T-helper 9 cell (primary cell): Measurements from ENCODE around the gene CBARP.
A peak's percentile ranks its signal among the peaks of the same experiment; 100 is the strongest.

Experiments used
- DNase-seq: peaks from one replicate; pipeline ENCODE4 v3.0.0-alpha.2; 2020

The CBARP gene

DNA sequence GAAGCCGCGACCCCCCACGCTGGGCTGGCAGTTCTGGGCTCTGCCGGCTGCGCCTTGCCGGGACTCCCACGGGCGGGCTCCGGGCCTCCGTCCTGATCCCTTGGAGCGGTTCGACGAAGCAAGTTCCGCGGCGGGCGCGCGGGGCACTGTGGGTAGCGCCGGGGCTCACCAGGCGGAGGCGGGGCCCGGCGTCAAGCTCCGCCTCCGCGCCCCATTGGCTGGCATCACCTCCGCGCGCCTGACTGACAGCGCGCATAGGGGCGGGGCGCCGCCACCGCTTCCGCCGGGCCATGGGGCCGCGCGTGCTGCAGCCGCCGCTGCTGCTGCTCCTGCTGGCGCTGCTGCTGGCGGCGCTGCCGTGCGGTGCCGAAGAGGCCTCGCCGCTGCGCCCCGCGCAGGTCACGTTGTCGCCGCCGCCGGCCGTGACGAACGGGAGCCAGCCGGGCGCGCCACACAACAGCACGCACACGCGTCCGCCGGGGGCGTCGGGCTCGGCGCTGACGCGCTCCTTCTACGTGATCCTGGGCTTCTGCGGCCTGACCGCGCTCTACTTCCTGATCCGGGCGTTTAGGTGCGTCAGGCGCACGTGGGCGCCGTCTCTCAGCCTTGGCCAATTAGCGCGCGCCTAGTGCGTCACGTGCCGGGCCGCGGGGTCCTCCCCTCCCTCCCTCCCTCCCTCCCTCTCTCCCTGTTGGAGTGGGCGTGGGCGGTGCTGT lies 37.6 kb upstream of the CBARP start, which contains the start of gene FAM174C:
Gene FAM174C (plus strand): TSS at position 271 of the 716 bp plus-strand sequence. CDS start 20 bp downstream, at position 291.
- peak; percentile 96 for DNase-seq

DNA sequence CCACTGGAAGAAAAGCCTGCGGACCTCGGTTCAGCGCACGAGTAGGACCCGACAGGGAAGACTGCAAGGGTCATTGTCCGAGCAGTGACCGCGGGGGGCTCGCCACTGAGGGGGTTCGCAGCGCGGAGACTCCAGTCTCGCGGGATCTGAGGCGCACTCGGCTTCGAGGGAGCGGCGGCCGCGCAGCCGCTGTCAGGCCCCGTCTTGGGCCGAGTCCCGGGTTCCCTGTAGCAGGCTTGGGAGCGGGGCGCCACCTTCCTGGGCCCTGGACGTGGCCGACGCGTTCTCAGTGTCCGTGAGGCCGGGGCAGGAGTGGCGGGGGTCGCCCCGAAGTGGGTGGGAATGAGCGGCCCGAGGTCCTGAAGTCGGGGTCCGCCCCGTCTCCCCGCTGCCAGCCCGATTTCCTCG lies 37.1 kb upstream of the CBARP start:
- no peak for DNase-seq

DNA sequence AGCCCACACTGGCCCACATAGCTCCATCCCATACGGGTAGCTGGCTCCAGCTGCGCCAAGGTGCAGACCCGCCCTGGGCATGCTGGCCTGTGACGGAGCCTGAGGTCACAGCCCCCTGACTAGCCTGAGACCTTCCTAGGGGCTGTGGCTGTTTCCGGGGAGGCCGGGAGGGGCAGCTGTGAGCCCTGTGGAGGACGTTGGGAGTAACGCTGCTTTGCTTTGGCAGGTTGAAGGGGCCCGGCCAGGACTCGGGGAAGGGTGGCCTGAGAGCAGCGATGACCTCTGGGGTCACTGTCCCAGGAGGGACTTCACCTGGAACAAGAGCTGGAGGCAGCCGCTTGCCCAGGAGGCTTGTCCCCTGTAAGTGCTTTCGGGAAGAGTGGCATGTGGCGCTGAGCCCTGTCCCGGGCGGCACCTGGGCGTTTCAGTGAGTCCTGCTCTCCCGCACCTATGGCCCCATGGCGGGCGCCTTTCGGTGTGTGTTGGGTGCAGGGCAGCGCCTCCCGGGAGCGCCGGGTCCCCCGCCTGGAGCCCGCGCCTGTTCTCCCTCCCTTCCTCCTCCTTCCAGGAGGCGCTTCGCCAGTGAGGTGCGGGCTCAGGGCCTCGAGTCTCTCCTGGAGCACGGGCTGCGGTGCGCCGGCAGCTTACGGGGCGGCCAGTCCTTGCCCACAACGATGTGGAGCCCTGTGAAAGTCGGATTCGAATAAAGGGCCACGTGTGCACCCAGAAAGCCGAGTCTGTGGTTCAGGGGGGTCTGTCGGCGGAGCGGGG lies 36.5 kb upstream of the CBARP start:
- DNase-seq = no peak

DNA sequence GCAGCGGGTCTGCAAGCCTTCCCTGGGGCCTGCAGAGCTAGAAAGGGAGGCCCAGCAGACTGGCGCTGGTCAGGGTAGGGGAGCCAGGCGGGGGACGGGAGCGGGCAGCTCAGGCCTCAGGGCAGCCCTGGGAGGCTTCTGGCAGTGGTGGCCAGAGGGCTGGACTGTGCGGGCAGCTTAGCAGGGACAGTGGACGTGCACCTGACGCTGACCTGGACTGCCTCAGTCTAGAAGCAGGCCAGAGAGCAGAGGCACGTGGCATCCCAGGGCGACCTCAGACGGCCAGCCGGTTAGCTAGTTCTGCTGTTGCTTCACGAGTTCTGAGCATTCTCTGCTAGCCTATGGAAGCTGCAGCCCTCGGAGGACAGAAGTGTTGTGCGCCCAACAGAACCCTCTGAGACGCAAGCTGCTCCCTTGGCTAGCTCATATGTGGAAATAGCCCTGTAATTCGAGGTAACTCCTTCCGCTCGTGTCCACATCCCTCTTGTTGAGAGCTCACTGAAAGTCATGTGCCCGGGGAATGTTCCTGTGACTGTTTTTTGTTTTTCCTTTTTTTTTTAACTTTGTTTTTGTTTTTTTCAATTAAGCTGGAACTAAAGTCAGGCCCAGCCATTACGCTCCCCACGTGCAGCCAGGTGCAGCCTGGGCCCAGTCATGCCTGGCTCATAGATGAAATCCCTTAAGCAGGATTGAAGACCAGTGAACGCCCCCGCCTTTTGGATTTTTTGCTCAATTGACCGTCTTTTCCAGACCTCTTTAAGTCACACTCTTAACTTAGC lies 35.6 kb upstream of the CBARP start:
- DNase-seq = no peak

DNA sequence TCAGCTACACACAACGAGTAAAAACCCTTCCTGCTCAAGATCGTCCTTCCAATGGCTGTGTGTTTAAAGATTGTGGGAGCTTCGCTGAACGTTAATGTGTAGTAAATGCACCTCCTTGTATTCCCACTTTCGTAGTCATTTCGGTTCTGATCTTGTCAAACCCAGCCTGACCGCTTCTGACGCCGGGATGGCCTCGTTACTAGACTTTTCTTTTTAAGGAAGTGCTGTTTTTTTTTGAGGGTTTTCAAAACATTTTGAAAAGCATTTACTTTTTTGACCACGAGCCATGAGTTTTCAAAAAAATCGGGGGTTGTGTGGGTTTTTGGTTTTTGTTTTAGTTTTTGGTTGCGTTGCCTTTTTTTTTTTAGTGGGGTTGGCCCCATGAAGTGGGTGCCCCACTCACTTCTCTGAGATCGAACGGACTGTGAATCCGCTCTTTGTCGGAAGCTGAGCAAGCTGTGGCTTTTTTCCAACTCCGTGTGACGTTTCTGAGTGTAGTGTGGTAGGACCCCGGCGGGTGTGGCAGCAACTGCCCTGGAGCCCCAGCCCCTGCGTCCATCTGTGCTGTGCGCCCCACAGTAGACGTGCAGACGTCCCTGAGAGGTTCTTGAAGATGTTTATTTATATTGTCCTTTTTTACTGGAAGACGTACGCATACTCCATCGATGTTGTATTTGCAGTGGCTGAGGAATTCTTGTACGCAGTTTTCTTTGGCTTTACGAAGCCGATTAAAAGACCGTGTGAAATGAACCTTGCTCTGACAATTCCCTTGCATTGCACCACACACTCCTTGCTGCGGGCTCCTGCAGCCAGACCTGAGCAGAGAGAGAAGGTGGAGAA lies 34.8 kb upstream of the CBARP start:
- no peak for DNase-seq

DNA sequence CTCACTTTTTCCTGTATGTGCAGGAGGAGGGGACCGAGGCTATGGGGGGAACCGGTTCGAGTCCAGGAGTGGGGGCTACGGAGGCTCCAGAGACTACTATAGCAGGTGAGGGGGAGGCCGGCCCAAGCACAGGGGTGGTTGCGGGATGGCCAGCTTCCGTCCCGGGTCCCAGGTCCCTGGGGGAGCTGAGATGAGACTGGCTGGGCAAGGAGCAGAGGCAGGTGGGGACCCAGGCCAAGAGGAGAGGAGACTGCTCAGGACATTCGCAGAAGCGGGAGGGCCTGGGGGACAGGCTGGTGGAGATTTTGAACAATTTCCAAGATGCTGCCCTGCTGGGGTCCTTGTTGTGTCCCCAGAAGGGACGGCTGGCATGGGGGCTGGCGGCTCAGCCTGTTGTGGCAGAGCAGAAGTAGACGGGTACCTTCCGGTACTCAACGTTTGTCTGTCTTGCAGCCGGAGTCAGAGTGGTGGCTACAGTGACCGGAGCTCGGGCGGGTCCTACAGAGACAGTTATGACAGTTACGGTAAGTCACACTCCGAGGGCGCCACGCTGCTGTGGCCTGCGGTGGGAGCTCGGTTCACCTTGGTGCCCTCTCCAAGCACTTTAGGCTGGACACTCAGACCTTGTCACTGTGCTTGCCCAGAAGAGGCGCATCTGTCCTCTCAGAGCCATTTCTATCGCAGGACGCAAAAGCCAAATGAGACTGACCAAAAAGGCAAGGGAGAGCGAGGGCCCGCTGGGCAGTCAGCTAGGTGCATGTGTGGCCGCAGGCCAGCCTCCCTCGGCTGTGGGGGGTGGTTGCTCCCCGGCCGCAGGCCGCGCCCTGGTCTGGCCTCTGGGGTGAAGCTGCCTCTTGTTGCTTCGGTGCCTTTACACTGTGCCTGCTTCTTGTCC lies 34.0 kb upstream of the CBARP start:
- no peak for DNase-seq

DNA sequence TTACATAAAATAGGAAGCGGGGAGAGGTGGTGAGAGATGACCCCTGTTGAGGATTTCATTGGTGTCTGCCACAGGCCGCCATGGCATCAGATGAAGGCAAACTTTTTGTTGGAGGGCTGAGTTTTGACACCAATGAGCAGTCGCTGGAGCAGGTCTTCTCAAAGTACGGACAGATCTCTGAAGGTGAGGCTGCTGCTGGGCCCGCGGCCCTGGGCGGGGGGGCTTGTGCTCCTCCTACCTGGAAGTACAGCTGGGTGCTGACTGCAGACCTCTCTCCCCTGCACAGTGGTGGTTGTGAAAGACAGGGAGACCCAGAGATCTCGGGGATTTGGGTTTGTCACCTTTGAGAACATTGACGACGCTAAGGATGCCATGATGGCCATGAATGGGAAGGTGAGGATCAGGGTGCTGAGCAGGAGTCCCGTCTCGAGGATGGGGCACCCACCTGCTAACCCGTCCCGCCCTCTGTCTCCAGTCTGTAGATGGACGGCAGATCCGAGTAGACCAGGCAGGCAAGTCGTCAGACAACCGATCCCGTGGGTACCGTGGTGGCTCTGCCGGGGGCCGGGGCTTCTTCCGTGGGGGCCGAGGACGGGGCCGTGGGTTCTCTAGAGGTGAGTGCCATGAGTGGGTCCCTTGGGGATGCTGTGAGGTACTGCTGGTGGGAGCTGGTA lies 33.2 kb upstream of the CBARP start:
- no peak for DNase-seq

DNA sequence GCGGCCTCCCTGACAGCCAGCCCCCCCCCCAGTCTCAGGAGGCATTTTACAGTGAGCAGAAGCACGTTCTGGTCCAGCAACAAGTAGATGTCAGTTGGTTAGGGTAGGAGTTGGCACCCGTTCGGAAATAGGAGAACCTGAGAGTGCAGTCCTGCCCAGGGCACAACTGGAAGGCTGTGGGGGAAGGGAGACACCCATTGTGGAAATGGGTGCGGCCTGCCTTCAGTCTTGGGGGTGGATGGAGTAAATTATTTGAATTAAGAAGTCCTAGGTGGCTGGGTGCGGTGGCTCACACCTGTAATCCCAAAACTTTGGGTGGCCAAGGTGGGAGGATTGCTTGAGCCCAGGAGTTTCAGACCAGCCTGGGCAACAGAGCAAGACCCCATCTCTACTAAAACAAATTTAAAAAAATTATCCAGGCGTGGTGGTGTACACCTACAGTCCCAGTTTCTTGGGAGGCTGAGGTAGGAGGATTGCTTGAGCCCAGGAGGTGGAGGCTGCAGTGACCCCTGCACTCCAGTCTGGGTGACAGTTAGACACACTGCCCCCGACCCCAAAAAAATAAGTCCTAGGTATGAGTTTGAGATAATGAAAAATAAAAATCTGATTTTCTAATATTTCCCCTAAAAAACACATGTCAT lies 32.5 kb upstream of the CBARP start:
- DNase-seq = no peak

DNA sequence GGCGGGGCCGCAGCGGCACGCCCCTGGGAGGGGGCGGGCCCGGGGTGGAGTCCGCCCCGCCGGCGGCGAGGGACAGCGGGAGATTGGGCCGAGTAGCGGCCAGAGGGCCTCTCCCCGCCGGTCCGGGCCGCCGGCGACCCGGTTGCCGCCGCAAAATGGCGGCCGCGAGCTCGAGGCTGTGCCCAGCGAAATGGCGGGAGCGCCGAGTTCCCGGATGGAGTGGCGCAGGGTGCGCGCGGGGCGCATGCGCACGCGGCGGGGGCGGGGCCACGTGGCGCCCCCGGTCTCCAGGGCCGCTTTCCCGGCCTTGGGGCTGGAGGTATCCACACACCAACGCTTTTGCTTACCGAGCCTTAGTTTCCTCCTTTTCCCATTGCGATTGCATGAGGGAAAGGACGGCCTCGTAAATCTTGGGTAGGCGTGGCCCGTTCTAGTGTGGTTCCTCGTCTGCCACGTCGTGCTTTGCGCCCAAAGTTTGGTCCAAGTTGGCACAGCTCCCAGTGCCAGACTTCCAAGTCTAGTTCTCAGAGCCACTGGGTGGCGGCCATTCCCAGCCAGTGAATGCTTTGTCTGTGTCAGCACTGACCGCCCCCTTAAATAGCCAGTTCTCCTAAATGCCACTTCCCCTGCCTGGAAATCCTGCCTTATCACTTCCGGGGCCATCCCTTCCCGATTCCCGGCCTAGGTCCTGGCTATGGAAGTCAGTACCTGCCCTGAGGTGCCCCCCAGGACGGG lies 31.8 kb upstream of the CBARP start:
- peak; percentile 84 for DNase-seq

DNA sequence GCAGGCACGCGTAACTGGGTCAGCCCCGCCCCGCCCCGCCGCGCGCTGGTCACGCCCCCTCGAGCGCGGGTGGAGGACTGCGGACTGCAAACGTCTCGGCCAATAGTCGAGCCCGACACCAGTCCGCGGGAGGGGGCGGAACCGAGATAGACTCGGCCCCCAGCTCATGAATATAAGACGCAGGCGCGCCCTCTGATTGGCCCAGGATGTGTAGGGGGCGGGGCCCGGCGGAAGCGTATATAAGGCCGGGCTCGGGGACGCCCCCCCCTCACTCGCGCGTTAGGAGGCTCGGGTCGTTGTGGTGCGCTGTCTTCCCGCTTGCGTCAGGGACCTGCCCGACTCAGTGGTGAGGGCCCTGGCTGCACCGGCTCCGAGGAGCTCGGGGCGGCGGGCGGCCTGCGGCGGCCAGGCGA lies 31.3 kb upstream of the CBARP start, which contains the start of gene CIRBP:
Gene CIRBP (plus strand): TSS at position 268 of the 413 bp plus-strand sequence. CDS start 1,602 bp downstream, outside the sequence.
- peak; percentile 99 for DNase-seq

DNA sequence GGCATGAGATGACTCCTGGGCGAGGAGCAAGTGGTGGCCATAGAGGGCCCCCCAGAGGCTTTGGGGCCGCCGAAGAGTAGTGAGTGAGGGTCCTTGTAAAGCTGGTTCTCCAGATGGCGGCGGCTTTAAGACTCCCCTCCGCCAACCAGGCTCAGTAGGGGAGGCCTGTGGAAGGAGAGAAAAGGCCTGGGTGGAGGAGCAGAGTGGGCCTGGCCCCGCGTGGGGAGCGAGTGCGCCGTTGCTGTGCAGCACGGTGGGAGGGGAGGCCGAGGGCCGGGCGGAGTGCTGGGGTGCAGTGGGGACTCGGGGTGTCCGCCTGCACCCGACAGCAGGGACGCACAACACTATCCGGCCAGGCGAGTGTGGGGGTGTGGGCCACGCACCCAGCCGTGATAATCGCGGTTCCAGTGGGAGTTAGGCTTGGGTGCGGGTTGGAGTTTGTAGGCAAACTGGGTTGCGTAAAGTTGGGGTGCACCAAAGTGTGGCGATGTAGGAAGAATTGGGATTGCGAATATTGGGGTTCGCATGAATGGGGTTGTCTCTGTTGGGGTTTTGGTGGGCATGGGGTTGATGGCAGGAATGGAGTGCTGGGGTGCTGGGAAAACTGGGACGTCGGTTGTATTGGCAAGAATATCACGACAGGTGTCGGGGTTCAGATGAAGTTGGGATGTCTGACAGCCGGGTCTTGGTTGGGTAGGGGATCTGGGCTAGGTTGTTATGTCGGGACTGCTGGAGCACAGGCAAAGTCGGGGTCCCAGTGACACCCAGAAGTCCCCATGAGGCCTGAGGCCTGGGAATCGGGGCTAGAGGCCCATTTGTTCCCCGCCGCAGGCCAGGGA lies 30.6 kb upstream of the CBARP start:
- DNase-seq = no peak

DNA sequence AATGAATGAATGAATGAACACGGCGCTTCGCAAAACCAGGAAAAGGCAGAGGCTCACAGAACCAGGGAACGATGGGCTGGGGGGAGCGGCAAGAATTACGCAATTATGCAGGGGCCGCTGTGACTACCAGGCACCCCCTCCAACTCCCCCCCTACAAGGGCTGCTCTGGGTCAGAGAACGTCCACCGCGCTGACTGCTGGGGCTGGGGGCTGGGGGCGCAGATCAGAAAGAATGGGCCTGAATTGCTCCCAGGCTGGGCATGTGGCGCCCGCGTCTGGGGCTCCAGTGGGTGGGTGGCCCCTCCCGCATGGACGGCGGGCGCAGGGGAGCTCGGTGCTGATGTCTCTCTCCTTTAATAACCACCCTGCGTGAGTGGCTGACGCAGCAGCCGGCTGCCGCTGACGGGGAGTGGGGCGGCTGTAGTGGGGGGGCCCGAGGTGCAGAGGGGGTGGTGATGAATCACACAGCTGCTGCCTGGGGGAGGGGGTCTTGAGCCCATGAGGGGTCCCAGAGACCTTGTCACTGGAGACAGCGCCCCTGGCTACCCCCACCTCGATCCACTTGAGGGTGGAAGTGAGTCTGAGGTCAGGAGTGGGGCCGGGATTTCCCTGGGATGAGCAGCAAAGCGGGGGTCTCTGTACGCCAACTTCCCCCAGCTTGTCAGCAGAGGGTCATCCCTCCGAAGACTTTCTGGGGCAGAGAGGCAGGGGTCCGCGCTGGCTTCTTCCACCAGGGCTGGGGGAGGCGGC lies 29.8 kb upstream of the CBARP start:
- no peak for DNase-seq

DNA sequence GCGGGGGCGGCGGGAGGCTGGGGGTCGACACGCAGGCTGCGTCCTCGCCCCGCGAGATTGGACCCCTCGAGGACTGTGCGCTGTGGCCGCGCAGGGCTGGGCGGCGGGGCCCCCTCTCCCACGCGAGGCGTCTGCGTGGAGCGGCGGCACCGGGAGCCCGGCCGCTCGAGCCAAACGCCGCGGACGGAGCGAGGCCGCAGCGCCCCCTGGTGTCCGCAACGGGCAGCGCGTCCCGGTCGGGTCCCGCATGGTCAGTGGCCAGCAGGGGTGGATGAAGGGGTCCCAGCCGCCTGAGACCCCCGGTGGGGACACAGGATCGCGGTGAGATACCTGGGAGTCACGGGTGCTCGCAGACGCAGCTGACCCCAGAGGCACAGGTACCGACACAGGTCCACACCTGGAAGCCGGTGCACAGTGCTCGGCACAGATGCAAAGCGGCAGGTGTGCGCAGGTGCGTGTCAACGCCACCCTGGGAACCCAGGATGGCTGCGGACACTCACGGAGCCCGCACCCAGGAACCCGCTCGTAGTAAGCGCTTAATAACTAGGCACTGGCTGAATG lies 29.2 kb upstream of the CBARP start:
- peak; percentile 72 for DNase-seq

DNA sequence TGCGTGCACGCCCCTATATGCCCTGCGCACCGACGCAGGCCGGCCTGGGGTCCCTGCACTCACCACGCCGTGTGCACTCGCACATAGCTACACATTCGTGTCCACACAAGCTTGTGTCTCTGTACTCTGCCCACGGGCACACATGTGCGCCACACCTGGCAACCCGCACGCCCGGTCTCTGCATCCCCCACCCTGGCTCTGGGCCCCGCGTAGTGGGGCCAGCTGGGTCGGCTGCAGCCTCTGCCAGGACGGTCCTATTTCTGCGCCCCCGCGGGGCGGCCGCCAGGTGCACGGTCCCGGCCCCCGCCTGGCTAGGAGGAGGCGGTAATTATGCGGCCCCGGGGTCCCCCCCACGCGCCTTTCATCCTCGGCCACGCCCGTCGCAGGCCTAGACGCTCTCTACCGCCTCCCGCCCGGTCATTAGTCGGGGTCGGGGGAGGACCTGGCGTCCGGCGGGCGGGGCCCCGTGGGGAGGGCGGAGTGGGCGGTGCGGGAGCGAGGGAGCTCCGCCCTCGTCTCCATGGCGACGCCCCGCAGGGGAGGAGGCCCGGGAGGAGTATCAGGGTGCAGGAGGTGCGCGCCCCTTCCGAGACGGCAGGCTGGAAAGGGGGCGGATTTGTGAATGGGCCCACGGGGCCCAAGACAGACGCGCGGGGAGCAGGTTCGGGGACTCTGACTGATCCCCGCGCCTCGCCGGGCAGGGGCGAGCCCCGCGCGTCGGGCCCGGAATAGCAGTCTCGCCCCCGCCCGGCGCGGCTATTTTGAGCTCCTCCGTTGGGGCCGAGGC lies 28.5 kb upstream of the CBARP start:
- peak; percentile 79 for DNase-seq

DNA sequence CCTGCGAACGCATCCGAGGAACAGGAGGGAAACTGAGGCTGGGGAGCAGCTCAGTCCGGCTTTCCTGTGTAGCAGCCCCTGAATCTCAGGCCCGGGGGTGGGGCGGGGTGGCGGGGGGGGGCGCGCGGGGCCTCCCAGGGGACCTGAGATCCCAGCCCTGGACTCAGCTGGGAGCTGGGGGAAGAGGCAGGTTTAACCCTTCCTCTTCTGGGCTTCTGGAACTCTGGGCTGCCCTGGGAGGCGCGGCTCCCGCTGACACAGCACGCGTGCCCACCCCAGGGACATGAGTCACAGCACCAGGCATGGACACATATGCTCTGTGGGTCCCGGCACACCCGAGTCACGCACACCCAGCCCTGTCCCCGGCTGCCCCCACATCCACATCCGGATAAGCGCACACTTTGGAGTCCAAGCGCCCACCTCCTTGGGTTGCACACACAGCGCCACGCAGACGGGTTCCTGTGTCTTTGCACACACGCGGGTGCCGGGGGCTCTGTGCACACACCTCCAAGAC lies 27.9 kb upstream of the CBARP start:
- DNase-seq = no peak
